Measurements from ENCODE around the gene FGD6.

The FGD6 gene

DNA sequence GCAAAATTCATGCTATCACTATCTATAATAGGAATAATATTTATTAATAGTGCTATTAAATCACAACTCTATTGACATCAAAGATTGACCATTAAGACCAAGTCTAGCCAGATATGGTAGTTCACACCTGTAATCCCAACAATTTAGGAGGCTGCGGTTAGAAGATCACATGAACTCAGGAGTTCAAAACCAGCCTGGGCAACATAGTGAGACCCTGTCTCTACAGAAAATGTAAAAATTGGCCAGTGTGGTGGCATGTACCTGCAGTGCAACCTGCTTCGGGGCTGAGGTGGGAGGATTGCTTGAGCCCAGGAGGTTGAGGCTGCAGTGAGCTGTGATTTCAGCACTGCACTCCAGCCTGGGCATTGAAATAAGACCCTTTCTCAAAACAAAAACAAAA is 11.3 kb upstream of the FGD6 start:
- ChIA-PET CTCF (interaction anchor here (1.0 kb wide), 1 partner anchor 22 kb away, joined by 3 read pairs; no protein-coding TSS in a partner anchor), POLR2A (no interaction called here)
- TF ChIP-seq, protein P1, sequence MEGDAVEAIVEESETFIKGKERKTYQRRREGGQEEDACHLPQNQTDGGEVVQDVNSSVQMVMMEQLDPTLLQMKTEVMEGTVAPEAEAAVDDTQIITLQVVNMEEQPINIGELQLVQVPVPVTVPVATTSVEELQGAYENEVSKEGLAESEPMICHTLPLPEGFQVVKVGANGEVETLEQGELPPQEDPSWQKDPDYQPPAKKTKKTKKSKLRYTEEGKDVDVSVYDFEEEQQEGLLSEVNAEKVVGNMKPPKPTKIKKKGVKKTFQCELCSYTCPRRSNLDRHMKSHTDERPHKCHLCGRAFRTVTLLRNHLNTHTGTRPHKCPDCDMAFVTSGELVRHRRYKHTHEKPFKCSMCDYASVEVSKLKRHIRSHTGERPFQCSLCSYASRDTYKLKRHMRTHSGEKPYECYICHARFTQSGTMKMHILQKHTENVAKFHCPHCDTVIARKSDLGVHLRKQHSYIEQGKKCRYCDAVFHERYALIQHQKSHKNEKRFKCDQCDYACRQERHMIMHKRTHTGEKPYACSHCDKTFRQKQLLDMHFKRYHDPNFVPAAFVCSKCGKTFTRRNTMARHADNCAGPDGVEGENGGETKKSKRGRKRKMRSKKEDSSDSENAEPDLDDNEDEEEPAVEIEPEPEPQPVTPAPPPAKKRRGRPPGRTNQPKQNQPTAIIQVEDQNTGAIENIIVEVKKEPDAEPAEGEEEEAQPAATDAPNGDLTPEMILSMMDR (IDR thresholded peaks at IDR 0.05; ENCODE audit: insufficient read depth, low read length, missing control alignments), result no peak
- no peak overlapping the region for H3K4me3 ChIP-seq (ENCODE audit: low read depth, low read length)
- no peak for DNase-seq (ENCODE audit: low read depth, low spot score)

DNA sequence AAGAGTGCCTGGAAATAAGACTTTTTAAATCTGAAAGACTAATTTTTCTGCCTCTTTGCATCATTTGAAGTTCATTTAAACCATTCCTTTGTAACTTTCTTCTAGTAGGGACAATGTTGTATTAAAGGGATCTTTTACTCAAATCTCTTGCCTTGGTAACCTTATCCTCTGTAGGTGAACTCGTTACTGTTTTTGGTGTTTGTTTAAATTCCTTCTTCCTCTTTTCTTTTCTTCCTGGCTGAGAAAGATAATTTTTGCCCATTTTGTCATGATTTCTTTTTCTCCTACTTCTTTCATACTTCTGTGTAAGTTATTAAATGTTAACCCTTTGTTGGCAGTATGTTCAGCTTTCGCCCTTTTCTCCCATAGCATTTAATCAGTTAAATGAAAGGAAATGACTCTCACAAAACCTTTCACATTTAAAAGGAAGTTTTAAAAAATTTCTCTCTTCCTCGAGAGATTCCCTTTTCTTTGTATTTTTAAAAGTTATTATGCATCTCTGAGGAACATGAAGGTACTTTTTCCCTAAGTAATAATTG is 10.6 kb upstream of the FGD6 start:
- CTCF ChIA-PET, result no interaction called here
- no peak overlapping the region for H3K4me3 ChIP-seq (ENCODE audit: low read depth, low read length)
- TF ChIP-seq, protein P1 (IDR thresholded peaks at IDR 0.05; ENCODE audit: insufficient read depth, low read length, missing control alignments), result no peak
- POLR2A ChIA-PET, result no interaction called here
- no peak for DNase-seq (ENCODE audit: low read depth, low spot score)

DNA sequence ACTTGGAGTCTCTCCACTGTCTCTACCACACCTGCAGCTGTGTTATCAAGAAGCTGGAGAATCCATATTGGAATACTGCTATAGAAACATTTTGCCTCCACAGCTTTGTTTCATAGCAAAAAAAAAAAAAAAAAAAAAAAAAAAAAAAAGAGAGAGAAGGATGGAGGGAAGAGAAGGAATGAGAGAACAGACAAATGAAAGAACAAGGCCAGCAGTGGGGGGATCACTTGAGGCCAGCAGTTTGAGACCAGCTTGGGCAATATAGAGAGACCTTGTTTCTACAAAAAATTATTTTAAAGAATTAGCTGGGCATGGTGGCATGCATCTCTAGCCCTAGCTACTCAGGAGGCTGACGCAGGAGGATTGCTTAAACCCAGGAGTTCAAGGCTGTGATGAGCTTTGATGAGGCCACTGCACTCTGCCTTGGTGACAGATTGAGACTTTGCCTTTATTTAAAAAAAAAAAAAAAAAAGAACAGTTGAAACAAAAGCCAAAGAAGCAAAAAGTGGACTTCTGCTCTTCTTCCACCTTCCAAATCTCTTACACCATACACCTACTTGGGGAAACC is 8.5 kb upstream of the FGD6 start:
- ChIA-PET POLR2A (no interaction called here), CTCF (interaction anchor here (1.4 to 4.3 kb wide), 2 partner anchors 109 to 111 kb away, joined by 4 to 18 read pairs; no protein-coding TSS in a partner anchor)
- no peak for DNase-seq (ENCODE audit: low read depth, low spot score)
- H3K4me3 ChIP-seq (ENCODE audit: low read depth, low read length), result no peak overlapping the region
- TF ChIP-seq, protein P1 (IDR thresholded peaks at IDR 0.05; ENCODE audit: insufficient read depth, low read length, missing control alignments), result no peak

DNA sequence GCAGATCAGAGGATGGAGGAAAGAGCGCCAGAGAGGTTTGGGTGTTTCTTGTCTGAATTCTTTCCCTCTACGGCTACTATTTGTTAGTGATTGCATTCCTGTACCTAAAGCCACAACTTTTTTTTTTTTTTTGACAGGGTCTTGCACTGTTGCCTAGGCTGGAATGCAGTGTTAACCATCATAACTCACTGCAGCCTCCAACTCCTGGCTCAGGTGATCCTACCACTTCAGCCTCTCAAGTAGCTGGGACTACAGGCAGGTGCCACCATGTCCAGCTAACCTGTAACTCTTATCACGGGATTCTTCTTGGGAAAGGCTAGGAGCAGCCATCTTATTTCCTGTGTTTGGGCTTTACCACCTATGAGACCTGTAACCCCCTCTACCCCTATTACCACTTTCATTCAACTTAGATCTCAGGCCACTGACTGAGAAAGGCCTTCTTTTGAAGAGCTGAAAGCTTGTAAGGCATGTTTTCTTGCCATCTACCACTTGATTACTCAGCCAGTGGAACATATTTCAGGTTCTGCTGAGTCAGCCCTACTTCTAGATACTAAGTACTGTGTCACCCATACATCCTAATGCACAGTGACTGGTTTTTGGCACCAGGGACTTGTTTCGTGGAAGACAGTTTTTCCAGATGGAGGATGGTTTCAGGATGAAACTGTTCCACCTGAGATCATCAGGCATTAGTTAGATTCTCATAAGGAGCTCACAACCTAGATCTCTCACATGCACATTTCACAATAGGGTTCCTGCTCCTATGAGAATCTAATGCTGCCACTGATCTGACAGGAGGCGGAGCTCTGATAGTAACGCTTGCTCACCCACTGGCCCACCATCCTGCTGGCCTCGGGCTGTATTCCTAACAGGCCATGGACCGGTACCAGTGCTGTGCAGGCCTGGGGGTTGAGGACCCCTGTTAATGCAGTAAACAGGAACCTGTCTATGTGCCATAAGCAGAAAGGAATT is 7.2 kb upstream of the FGD6 start:
- POLR2A ChIA-PET, result interaction anchor here (0.5 kb wide), 1 partner anchor 138 kb away, joined by 4 read pairs; no protein-coding TSS in a partner anchor
- TF ChIP-seq, protein P1 (IDR thresholded peaks at IDR 0.05; ENCODE audit: insufficient read depth, low read length, missing control alignments), result no peak
- DNase-seq (ENCODE audit: low read depth, low spot score), result no peak
- CTCF ChIA-PET, result interaction anchor here (1.4 to 4.3 kb wide), 2 partner anchors 107 to 112 kb away, joined by 4 to 18 read pairs; no protein-coding TSS in a partner anchor
- H3K4me3 ChIP-seq (ENCODE audit: low read depth, low read length), result no peak overlapping the region

DNA sequence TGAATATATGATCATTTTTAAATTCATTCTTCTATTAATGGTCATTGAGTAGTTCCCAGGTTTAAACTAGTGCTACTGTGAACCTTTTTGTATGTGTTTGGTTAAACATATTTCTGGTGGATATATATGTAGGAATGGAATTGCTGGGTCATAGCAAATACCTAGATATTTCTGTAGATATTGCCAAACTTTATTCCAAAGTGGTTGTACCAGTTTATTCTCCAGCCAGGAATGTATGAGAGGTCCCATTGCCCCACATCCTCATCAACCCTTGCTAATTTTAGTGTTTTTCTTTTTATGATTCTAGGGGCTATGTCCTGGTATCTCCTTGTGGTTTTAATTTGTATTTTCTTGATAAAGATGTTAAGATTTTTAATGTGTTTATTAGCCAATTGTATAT is 3.5 kb upstream of the FGD6 start:
- TF ChIP-seq, protein P1 (IDR thresholded peaks at IDR 0.05; ENCODE audit: insufficient read depth, low read length, missing control alignments), result no peak
- no peak overlapping the region for H3K4me3 ChIP-seq (ENCODE audit: low read depth, low read length)
- no peak for DNase-seq (ENCODE audit: low read depth, low spot score)
- CTCF ChIA-PET, result interaction anchor here (2.1 kb wide), 1 partner anchor 103 kb away, joined by 8 read pairs; no protein-coding TSS in a partner anchor
- POLR2A ChIA-PET, result no interaction called here

DNA sequence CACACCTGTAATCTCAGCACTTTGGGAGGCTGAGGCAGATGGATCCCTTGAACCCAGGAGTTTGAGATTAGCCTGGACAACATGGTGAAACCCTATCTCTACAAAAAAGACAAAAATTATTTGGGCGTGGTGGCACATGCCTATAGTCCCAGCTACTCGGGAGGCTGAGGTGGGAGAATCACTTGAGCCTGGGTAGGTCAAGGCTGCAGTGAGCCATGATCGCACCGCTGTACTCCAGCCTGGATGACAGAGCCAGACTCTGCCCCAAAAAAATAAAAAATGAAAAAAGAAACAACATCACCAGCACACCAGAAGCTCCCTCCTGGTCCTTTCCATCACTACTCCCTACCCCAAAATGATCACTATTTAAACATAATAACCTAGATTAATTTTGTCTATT is 2.9 kb upstream of the FGD6 start:
- TF ChIP-seq, protein P1 (IDR thresholded peaks at IDR 0.05; ENCODE audit: insufficient read depth, low read length, missing control alignments), result no peak
- no peak overlapping the region for H3K4me3 ChIP-seq (ENCODE audit: low read depth, low read length)
- POLR2A ChIA-PET, result no interaction called here

More for the DNA sequence above, 2.9 kb upstream of the FGD6 start:
- DNase-seq (ENCODE audit: low read depth, low spot score), result no peak
- CTCF ChIA-PET, result interaction anchor here (0.9 to 2.1 kb wide), 3 partner anchors 16 to 116 kb away, joined by 3 to 8 read pairs (median 4); no protein-coding TSS in a partner anchor
